ENCODE measurements around the gene PCSK1N.

DNA sequence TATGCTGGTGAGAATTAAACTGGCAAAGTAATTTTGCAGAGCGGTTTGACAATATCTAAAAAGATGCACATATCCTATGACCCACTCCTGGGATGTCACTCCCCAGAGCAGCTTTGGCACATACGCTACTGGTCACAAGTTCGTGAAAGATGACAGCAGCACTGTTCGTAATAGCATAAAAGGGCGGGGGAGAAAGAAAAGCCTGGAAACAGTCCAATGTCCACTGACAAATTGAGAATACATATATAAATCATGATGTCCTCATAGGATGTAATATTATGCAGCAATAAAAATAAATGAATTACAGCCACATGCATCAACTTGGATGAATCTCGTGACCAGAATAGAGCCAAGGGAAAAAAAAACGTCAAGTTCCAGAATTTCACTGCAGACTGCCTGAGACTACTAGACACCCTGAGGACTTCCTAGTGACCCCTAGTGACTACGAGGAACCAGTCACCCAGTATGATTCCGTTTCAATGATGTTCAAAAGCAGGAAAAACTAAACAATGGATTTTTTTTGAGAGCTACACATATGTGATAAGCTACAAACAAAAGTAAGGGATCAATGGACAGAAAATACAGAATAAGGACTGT is 1.8 kb downstream of the PCSK1N start:
- TF ChIP-seq ARNT (IDR thresholded peaks at IDR 0.05) (no peak), GATAD2A (CRISPR knock-in tag; IDR thresholded peaks at IDR 0.05) (no peak), ZNF253 (CRISPR knock-in tag; IDR thresholded peaks at IDR 0.05; ENCODE audit: borderline replicate concordance) (no peak), POLR2A (IDR thresholded peaks at IDR 0.05; ENCODE audit: insufficient read depth in 1 of 2, low read depth in 2 of 2, low read length in 2 of 2) (no peak), RNF2 (conservative IDR thresholded peaks at IDR 0.05; ENCODE audit: low read depth) (no peak), NR2C2 (CRISPR knock-in tag; IDR thresholded peaks at IDR 0.05; ENCODE audit: borderline replicate concordance) (no peak)
- TF ChIP-seq, protein P1, sequence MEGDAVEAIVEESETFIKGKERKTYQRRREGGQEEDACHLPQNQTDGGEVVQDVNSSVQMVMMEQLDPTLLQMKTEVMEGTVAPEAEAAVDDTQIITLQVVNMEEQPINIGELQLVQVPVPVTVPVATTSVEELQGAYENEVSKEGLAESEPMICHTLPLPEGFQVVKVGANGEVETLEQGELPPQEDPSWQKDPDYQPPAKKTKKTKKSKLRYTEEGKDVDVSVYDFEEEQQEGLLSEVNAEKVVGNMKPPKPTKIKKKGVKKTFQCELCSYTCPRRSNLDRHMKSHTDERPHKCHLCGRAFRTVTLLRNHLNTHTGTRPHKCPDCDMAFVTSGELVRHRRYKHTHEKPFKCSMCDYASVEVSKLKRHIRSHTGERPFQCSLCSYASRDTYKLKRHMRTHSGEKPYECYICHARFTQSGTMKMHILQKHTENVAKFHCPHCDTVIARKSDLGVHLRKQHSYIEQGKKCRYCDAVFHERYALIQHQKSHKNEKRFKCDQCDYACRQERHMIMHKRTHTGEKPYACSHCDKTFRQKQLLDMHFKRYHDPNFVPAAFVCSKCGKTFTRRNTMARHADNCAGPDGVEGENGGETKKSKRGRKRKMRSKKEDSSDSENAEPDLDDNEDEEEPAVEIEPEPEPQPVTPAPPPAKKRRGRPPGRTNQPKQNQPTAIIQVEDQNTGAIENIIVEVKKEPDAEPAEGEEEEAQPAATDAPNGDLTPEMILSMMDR (CRISPR knock-in tag; IDR thresholded peaks at IDR 0.05): peak; percentile 40
- TF ChIP-seq, protein P2, sequence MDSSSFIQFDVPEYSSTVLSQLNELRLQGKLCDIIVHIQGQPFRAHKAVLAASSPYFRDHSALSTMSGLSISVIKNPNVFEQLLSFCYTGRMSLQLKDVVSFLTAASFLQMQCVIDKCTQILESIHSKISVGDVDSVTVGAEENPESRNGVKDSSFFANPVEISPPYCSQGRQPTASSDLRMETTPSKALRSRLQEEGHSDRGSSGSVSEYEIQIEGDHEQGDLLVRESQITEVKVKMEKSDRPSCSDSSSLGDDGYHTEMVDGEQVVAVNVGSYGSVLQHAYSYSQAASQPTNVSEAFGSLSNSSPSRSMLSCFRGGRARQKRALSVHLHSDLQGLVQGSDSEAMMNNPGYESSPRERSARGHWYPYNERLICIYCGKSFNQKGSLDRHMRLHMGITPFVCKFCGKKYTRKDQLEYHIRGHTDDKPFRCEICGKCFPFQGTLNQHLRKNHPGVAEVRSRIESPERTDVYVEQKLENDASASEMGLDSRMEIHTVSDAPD (CRISPR knock-in tag; IDR thresholded peaks at IDR 0.05): no peak
- TF ChIP-seq, protein P3, sequence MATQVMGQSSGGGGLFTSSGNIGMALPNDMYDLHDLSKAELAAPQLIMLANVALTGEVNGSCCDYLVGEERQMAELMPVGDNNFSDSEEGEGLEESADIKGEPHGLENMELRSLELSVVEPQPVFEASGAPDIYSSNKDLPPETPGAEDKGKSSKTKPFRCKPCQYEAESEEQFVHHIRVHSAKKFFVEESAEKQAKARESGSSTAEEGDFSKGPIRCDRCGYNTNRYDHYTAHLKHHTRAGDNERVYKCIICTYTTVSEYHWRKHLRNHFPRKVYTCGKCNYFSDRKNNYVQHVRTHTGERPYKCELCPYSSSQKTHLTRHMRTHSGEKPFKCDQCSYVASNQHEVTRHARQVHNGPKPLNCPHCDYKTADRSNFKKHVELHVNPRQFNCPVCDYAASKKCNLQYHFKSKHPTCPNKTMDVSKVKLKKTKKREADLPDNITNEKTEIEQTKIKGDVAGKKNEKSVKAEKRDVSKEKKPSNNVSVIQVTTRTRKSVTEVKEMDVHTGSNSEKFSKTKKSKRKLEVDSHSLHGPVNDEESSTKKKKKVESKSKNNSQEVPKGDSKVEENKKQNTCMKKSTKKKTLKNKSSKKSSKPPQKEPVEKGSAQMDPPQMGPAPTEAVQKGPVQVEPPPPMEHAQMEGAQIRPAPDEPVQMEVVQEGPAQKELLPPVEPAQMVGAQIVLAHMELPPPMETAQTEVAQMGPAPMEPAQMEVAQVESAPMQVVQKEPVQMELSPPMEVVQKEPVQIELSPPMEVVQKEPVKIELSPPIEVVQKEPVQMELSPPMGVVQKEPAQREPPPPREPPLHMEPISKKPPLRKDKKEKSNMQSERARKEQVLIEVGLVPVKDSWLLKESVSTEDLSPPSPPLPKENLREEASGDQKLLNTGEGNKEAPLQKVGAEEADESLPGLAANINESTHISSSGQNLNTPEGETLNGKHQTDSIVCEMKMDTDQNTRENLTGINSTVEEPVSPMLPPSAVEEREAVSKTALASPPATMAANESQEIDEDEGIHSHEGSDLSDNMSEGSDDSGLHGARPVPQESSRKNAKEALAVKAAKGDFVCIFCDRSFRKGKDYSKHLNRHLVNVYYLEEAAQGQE (IDR thresholded peaks at IDR 0.05; ENCODE audit: borderline replicate concordance in 1 of 2, low read depth in 1 of 2, low read length in 2 of 2): no peak
